ENCODE results near the gene EPM2A.

EPM2A gene

GRCh38 chr6:145583753-145584152 lies 151.6 kb downstream of the EPM2A start:
- no peak for DNase-seq (ENCODE audit: low read depth)
- H3K4me3 ChIP-seq (ENCODE audit: control insufficient read depth, low read depth, low read length) = no peak overlapping the region
- TF ChIP-seq, protein P1, sequence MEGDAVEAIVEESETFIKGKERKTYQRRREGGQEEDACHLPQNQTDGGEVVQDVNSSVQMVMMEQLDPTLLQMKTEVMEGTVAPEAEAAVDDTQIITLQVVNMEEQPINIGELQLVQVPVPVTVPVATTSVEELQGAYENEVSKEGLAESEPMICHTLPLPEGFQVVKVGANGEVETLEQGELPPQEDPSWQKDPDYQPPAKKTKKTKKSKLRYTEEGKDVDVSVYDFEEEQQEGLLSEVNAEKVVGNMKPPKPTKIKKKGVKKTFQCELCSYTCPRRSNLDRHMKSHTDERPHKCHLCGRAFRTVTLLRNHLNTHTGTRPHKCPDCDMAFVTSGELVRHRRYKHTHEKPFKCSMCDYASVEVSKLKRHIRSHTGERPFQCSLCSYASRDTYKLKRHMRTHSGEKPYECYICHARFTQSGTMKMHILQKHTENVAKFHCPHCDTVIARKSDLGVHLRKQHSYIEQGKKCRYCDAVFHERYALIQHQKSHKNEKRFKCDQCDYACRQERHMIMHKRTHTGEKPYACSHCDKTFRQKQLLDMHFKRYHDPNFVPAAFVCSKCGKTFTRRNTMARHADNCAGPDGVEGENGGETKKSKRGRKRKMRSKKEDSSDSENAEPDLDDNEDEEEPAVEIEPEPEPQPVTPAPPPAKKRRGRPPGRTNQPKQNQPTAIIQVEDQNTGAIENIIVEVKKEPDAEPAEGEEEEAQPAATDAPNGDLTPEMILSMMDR (conservative IDR thresholded peaks at IDR 0.05; ENCODE audit: control insufficient read depth, insufficient read depth, low read depth, low read length) = no peak
